OCI-LY7 (cell line): ENCODE measurements around the gene TIMMDC1.

Source experiments
- EZH2phosphoT487 ChIP-seq: fragments of 200-600 bp; sonication (generic); IDR thresholded peaks from 2 replicates; pipeline ENCODE4 v1.6.1; 2018; ENCODE audit warnings: low read depth, borderline replicate concordance, mild to moderate bottlenecking, mixed run types, antibody characterized with exemption, low read length, moderate library complexity, mixed read lengths
- TF ChIP-seq, protein P1 (sequence below): fragments of 200-600 bp; sonication (generic); conservative IDR thresholded peaks from 2 replicates; pipeline ENCODE4 v1.5.1; 2014; ENCODE audit warnings: mild to moderate bottlenecking, antibody characterized with exemption, low read length, moderate library complexity, mixed read lengths

DNA sequence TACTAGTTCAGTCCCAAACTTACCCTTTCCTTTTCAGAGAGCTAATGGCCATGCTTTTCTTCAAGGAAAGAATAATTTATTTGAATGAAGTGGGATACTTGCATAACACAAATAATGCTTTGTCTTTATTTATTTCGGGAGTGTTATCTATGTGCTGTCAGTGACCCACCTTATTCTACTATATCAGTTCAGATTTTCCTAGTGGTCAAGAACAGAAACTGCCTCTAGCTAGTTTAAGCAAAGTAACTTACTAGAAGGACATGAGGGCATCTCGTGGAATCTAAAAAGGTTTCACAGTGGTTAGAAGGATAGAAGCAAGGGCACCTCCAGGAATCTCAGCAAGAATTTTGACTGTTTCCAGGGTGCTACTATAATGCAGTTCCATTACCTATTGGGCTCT is 3.8 kb upstream of the TIMMDC1 start:
- no peak for TF ChIP-seq EZH2phosphoT487
- TF ChIP-seq, protein P1, sequence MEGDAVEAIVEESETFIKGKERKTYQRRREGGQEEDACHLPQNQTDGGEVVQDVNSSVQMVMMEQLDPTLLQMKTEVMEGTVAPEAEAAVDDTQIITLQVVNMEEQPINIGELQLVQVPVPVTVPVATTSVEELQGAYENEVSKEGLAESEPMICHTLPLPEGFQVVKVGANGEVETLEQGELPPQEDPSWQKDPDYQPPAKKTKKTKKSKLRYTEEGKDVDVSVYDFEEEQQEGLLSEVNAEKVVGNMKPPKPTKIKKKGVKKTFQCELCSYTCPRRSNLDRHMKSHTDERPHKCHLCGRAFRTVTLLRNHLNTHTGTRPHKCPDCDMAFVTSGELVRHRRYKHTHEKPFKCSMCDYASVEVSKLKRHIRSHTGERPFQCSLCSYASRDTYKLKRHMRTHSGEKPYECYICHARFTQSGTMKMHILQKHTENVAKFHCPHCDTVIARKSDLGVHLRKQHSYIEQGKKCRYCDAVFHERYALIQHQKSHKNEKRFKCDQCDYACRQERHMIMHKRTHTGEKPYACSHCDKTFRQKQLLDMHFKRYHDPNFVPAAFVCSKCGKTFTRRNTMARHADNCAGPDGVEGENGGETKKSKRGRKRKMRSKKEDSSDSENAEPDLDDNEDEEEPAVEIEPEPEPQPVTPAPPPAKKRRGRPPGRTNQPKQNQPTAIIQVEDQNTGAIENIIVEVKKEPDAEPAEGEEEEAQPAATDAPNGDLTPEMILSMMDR, result no peak; the same call in 1 of the 2 replicates
